ACHN (cell line): ENCODE measurements around the gene TERT.

ENCODE experiments used
- DNase-seq: peaks from one replicate; pipeline ENCODE4 v3.0.0-alpha.2; 2015
- in situ Hi-C: cut with HindIII; loops from 2 replicates; pipeline ENCODE4 v1.10.0; 2017; ENCODE audit warnings: low sequenced_read_pairs, low pct_ligation_motif_present, low pct_unique_long_range_greater_than_20kb

Gene TERT

DNA sequence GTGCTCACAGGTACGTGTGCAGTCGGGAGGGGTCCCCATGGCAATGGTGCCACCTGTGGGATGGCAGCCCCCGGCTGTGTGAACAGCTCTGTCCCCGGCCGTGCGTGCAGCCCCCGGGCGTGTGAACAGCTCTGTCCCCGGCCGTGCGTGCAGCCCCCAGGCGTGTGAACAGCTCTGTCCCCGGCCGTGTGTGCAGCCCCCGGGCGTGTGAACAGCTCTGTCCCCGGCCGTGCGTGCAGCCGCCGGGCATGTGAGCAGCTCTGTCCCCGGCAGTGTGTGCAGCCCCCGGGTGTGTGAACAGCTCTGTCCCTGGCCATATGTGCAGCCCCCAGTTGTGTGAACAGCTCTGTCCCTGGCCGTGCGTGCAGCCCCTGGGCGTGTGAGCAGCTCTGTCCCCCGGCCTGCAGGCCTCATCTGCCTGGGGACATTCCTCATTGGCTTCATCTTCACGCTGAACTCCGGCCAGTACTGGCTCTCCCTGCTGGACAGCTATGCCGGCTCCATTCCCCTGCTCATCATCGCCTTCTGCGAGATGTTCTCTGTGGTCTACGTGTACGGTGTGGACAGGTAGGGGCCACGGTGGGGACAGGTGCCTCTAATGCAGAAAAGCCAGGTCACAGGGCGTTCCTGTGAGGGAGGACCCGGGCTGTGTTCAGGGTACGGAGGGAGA lies 75.6 kb downstream of the TERT start:
- in situ Hi-C loops = loop anchor here (25.0 kb wide), 1 partner anchor 243 kb away; no protein-coding TSS in a partner anchor

DNA sequence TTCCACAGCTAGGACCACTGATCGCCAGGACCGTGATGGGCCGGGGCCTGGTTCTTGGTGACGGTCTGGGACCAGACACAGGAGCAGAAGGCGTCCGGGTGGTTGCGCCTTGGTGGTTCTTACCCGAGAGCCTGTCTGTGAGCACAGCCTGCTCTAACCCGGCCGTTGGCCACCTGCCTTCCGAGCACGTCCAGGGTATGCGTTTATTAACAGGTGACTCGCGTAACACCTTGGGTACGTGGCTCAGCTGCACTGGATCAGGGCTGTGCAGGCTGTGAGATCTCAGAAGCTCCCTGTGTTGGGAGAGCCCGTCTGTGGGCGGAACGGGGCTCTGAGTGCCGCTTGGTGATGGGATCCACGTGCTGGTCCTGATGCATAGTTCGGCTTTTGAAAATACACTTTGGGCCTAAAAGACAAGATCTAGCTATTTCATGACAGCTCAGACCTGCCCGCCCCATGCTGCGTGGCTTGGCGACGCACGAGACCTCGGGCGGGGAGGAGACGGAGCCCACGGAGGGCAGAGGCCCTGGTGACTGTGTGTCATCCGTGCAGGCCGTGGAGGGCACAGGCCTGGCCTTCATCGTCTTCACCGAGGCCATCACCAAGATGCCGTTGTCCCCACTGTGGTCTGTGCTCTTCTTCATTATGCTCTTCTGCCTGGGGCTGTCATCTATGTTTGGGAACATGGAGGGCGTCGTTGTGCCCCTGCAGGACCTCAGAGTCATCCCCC lies 76.4 kb downstream of the TERT start:
- DNase-seq = no peak
- in situ Hi-C loops = loop anchor here (25.0 kb wide), 1 partner anchor 244 kb away; no protein-coding TSS in a partner anchor

More for the DNA sequence above, 75.6 kb downstream of the TERT start:
- no peak for DNase-seq

DNA sequence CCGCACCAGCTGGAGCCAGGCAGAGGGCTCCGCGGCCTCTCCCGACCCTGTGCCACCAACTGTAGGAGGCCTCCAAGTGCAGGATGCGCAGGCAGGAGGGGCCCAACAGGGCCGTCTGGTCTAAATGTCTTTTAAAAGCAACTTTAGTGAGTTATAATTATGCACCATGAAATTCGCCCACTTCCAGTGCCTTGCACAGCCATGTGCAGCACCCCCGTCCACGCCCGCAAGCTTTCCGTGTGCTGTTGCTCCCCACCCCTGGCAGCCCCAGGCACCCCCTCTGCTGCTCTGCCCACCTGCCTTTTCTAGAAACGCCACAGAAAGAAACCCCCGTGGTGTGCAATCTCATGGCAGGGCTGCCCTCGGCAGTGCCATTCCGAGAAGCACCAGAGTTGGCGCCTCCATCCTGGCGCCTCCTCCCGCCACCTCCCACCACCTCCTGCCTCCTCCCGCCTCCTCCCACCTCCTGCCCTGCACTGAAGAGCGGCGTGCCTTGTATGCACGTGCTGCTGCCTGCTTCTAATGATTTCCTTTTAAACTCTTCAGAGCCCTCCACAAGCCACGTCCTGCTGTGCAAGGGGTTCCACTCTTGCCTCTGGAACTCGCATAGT lies 77.2 kb downstream of the TERT start:
- in situ Hi-C loops = loop anchor here (25.0 kb wide), 1 partner anchor 245 kb away; no protein-coding TSS in a partner anchor
- no peak for DNase-seq

DNA sequence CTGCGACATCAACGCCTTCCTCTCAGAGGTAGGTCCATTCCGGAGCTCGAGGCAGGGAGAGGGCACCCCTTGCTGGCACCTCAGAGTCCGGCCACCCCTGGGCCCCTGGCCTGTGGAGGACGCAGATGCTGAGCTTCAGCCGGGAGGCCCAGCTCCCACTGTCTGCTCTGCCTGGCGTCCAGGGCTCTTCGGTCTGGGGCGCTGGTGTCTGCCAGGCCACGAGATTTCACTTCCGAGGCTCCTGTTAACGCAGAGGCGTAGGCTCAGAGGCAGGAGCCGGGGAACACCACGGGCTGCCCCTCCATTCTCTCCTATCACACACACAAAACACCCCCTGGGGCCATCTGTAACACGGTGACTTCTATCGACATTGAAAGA lies 78.0 kb downstream of the TERT start:
- in situ Hi-C loops = loop anchor here (25.0 kb wide), 1 partner anchor 245 kb away; no protein-coding TSS in a partner anchor
- no peak for DNase-seq

DNA sequence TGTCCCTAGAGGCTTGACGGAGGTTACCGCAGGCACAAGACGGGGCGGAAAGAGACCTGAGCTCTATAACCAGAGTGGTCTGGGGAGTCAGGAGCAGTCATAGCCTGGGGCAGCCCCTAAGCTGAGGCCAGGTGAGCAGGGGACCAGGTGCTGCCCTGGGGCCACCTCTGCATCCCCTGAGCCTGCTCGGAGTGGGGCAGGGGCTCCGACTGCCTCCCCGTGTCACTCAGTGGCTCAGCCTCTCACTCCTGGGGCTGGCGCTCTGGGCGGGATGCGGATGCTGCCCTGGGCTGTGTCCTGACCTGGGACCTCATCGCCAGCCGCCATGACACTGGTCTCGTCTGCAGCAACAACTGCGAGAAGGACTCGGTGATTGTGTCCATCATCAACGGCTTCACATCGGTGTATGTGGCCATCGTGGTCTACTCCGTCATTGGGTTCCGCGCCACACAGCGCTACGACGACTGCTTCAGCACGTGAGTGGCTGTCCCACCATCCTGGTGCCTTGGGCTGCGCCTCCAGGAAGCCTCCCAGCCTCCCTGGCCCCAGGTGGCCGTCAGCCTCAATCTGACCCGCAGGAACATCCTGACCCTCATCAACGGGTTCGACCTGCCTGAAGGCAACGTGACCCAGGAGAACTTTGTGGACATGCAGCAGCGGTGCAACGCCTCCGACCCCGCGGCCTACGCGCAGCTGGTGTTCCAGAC lies 78.5 kb downstream of the TERT start:
- in situ Hi-C loops = loop anchor here (25.0 kb wide), 1 partner anchor 246 kb away; no protein-coding TSS in a partner anchor

DNA sequence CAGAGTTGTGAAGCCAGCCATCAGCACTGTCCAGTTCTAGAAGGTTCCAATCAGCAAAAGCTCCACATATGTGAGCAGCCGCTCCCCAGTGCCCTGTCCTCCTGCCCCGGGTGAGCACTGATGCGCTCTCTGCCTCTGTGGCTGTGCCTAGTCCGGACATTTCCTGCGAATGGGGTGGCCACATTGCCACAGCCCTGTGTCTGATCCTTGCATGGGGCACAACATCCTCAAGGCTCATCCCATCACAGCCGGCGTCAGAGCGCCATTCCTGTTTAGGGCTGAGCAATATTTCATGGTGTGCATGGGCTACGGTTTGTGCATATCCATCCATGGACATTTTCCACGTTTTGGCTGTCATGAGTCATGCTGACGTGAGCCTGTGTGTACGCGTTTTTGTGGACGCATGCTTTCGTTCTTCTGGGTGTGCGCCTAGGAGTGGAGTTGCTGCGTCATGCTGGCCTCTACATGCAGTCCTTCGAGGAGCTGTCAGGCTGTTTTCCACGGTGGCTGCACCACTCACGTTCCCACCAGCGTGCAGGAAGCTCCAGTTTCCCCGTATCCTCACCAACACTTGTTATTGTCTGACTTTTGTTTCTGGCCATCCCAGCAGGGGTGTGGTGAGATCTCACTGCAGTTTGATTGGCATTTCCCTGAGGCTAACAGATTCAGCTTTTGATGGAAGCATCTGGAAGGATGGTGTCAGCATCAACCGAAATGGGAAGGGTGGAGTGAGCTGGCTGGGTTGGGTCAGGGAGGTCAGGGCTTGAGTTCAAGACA lies 79.4 kb downstream of the TERT start:
- no peak for DNase-seq
- in situ Hi-C loops = loop anchor here (25.0 kb wide), 1 partner anchor 247 kb away; no protein-coding TSS in a partner anchor

More for the DNA sequence above, 78.5 kb downstream of the TERT start:
- DNase-seq = no peak

DNA sequence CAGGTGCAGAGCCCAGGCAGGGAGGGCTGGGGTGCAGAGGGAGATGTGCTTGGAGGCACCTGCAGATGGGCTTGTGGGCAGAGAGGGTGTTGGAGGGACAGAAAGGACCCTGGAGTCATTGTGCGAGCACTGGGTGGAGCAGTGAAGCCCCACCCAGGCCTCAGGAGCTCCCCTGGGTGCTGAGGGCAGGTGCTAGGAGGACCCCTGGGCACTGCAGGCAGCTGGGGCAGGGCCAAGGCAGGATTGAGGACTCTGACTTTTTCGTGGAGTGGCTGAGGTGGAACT lies 80.0 kb downstream of the TERT start:
- no peak for DNase-seq
- in situ Hi-C loops = loop anchor here (25.0 kb wide), 1 partner anchor 247 kb away; no protein-coding TSS in a partner anchor

DNA sequence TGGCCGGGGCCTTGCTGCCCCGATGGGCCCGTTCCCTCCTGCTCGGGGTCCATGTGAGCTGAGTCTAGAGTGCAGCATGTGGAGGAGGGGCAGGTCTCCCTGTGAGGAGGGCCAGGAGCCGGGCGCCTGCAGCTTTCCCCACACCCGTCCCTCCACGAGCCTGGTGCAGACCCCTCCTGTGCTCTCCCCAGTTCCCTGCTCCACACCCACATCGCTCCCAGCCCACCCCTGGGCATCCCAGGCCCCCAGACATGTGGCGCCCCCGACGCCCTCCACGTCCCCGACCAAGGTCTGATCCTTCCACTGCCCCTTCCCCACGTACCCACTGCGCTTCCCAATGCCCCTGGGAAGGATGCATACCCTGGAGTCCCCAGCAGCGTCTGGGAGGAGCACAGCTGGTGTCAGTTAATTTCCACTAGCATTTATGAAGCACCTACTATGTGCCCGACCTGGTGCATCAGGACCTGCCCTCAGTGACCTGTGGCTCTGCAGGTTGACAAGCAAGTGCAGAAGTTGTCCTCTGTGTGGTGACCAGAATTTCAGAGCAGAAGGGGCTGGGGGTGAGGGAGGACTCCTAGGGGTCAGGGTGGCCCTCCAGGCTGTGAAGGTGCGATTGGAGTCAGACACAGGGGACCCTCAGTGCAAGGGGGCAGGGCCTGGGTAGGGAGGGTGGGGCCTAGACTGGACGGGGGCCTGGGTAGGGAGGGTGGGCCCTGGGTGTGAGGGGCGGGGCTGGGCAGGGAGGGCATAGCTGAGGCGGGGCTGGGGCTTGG lies 80.5 kb downstream of the TERT start:
- in situ Hi-C loops = loop anchor here (25.0 kb wide), 1 partner anchor 248 kb away; no protein-coding TSS in a partner anchor
- DNase-seq = no peak

DNA sequence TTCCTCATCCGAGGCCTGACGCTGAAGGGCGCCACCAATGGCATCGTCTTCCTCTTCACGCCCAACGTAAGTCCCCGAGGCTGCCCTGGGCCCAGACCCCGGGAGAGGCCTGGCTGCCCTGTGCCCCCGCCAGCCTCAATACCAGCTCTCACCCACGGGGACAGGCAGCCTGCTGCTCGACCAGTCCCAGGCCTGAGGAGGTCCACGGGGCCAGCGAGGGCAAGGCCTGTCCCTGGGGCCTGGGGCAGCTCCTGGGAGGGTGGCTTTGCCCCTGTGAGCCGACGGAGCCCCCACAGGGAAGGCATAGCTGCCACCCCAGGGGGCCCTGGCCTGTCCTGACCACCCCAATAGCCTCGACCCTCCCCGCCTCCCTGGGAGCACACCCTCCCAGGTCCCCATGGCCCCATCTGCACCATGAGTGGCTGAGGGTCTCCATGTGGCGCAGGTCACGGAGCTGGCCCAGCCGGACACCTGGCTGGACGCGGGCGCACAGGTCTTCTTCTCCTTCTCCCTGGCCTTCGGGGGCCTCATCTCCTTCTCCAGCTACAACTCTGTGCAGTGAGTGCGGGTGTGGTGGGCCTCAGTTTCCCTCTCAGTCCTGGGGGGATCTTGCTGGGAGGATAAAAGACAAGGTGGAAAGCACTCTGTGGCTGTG lies 81.2 kb downstream of the TERT start:
- in situ Hi-C loops = loop anchor here (25.0 kb wide), 1 partner anchor 249 kb away; no protein-coding TSS in a partner anchor
- DNase-seq = no peak

DNA sequence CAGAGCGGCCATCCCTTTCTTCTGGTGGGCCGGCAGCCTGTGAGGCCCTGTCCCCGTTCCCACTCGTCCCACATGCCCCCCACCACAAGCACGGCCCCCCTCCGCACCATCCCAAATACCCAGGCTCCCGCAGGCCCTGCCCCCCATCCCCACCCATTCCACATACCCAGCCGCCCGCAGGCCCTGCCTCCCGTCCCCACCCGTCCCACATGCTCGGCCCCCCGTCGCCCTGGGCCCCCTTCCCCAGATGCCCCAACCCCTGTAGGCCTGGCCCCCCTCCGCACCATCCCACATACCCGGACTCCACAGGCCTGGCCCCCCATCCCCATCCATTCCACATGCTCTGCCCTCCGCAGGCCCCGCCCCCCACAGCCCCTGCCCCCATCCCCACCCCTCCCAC lies 82.0 kb downstream of the TERT start:
- in situ Hi-C loops = loop anchor here (25.0 kb wide), 1 partner anchor 249 kb away; no protein-coding TSS in a partner anchor
- no peak for DNase-seq

DNA sequence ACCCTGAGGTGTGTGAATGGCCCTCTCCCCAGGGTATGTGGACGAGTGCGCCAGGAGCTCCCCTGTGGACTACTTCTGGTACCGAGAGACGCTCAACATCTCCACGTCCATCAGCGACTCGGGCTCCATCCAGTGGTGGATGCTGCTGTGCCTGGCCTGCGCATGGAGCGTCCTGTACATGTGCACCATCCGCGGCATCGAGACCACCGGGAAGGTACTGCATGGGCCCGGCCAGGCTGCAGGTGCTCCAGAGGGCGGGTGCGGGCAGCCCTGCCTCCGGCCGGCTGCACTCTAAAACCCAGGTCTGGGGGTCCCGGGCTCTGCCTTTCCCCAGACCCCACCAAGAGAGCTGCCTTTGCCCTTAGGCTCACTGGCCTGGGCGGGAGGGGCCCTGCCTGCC lies 82.6 kb downstream of the TERT start:
- DNase-seq = no peak
- in situ Hi-C loops = loop anchor here (25.0 kb wide), 1 partner anchor 250 kb away; no protein-coding TSS in a partner anchor

DNA sequence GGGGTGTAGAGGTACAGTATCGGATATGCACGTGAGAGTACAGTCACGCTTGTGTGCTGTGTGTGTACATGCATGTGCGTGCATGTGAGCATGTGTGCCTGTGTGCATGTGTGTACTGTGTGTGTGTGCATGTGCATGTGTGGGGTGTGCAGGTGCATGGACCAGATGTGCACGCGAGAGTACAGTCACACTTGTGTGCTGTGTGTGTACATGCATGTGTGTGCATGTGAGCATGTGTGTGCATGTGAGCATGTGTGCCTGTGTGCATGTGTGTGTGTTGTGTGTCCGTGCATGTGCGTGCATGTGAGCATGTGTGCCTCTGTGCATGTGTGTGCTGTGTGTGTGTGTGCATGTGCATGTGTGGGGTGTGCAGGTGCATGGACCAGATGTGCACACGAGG lies 83.2 kb downstream of the TERT start:
- in situ Hi-C loops = loop anchor here (25.0 kb wide), 1 partner anchor 251 kb away; no protein-coding TSS in a partner anchor
- no peak for DNase-seq

DNA sequence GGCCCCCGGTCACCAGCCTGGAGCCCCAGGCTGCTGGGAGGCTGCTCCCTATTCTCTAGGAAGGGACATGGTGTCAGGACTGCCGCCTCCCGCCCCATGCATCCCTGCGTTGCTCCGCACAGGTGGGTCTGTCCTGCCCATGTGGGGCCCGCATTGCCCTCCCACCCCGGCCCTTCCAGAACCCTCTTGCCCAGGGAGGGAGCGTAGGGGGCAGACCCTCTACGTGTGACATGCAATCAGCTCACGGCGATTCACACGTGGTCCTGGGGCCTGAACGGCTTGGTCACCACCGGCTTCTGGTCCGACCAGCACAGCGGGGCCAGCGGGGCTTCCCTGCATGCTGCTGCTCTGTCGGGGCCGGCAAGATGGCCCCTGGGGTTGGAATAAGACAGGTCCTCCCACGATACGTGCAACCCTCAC lies 84.0 kb downstream of the TERT start:
- in situ Hi-C loops = loop anchor here (25.0 kb wide), 1 partner anchor 251 kb away; no protein-coding TSS in a partner anchor
- DNase-seq = no peak

DNA sequence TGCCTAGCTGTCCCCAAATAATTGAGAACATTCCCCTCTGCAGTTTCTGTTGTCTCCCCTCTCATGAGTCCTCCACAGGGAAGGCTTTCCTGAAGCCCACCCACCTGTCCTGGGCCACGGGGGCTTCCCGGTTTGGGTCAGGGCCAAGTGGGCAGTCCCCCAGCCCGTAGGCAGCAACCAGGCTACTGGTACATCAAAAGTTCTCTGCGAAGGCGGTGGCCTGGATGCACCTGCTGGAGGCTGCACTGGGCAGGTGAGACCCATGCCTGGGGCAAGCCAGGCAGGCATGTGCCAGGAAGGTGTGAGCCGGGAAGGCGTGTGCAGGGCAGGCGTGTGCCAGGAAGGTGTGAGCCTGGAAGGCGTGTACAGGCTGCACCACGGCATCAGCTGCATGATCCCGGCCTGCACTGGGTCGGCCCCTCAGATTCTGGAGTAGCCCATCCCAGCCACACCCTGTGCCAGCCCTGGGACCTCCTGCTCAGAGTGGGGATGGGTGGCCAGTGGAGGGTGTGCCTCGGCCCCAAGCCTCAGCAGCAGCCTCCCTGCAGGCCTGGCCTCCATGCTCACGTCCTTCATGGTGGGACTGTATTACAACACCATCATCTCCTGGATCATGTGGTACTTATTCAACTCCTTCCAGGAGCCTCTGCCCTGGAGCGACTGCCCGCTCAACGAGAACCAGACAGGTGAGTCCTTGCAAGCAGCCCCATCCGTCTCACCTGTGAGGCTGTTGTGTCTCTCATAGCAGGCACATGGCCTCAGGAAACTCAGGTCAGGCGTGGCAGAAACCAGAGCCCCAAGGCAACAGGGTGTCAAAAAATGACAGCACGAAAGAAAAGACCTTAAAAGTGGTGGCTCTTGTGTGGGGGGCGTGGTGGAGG lies 84.7 kb downstream of the TERT start:
- in situ Hi-C loops = loop anchor here (25.0 kb wide), 1 partner anchor 252 kb away; no protein-coding TSS in a partner anchor
- no peak for DNase-seq

DNA sequence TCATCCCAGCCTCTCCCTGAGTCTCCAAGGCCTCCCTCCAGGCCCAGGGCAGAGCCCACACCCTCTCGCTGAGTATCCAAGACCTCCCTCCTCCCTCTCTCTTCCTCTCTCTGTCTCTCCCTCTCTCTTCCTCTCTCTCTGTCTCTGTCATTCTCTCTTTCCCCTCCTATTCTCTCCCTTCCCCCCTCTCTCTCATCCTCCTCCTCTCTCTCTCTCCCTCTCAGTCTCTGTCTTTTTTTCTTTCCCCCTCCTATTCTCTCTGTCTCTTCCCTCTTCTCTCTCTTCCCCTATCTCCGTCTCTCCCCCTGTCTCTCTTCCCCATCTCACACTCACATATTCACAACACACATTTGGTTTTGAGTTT lies 85.4 kb downstream of the TERT start:
- in situ Hi-C loops = loop anchor here (25.0 kb wide), 1 partner anchor 253 kb away; no protein-coding TSS in a partner anchor

More for the DNA sequence above, 85.4 kb downstream of the TERT start:
- no peak for DNase-seq
